Panc1 (cell line): ENCODE results near the gene SLC10A3. TPM values are rescaled to one million over a fixed set of nuclear protein-coding genes. Genes with fewer than 3 reads are reported as not detected.
A peak's percentile ranks its signal among the peaks of the same experiment; 100 is the strongest.

Source experiments
- ATAC-seq: fragments of 200-7000 bp; cut with Tn5 transposase; 2 replicates; pipeline ENCODE4 v1.9.1; 2020; ENCODE audit warnings: mild to moderate bottlenecking, moderate library complexity
- BruUV-seq: library from RNA; stranded (reverse); fragments of 400-500 nt; replicated peaks from 2 replicates; lab custom pipeline; 2021; lab: Mats Ljungman, UMichigan
- CTCF ChIA-PET: fragments of 300-600 bp; sonication (Branson Sonifier 250); formaldehyde crosslinking; loops from one replicate; lab custom pipeline; 2022; ENCODE audit warnings: antibody characterized with exemption; lab: Charles Lee
- POLR2A ChIA-PET: fragments of 300-600 bp; sonication (Branson Sonifier 250); formaldehyde crosslinking; loops from one replicate; lab custom pipeline; 2022; ENCODE audit warnings: antibody characterized with exemption; lab: Charles Lee
- DNase-seq: peaks from one replicate; pipeline ENCODE4 v3.0.0-alpha.2; 2010; ENCODE audit warnings: low read depth, low spot score
- H3K27ac ChIP-seq: 2 replicates; pipeline ENCODE4 v1.5.1; 2011; ENCODE audit warnings: mild to moderate bottlenecking, low read length, inconsistent platforms
- H3K27me3 ChIP-seq: fragments of 200-500 bp; sonication (Bioruptor generic); 2 replicates; pipeline ENCODE4 v1.6.0; 2014; ENCODE audit warnings: low read length, inconsistent platforms; ENCODE audit not compliant: control insufficient read depth, insufficient read depth
- H3K36me3 ChIP-seq: fragments of 200-500 bp; sonication (Bioruptor generic); 2 replicates; pipeline ENCODE4 v1.5.1; 2014; ENCODE audit warnings: inconsistent platforms, mild to moderate bottlenecking, low read length, moderate library complexity; ENCODE audit not compliant: control insufficient read depth, insufficient read depth
- H3K4me1 ChIP-seq: 2 replicates; pipeline ENCODE4 v1.5.1; 2011; ENCODE audit warnings: inconsistent platforms, mild to moderate bottlenecking, low read length, moderate library complexity; ENCODE audit not compliant: control insufficient read depth, insufficient read depth
- H3K4me3 ChIP-seq, 2 experiments: 2 replicates each; pipeline ENCODE4 v1.5.1; 2011 to 2012; ENCODE audit warnings: low read depth in 2 of 2, low read length in 2 of 2, mild to moderate bottlenecking in 2 of 2, inconsistent platforms in 1 of 2, moderate library complexity in 1 of 2
- H3K9me3 ChIP-seq: fragments of 200-500 bp; sonication (Bioruptor generic); 2 replicates; pipeline ENCODE4 v1.5.1; 2014; ENCODE audit warnings: low read depth, mild to moderate bottlenecking, inconsistent platforms, low read length, moderate library complexity; ENCODE audit not compliant: control insufficient read depth, insufficient read depth
- POLR2AphosphoS5 ChIP-seq: IDR thresholded peaks from 2 replicates; pipeline ENCODE4 v1.6.1; 2012; ENCODE audit warnings: mild to moderate bottlenecking, low read depth, low read length, moderate library complexity
- SIN3A ChIP-seq: IDR thresholded peaks from 2 replicates; pipeline ENCODE4 v1.6.1; 2012; ENCODE audit warnings: low read depth, mild to moderate bottlenecking, low read length, moderate library complexity, borderline replicate concordance; ENCODE audit not compliant: insufficient read depth
- TCF7L2 ChIP-seq: IDR thresholded peaks from 2 replicates; pipeline ENCODE4 v1.6.1; 2011; ENCODE audit warnings: mild to moderate bottlenecking, low read depth, low read length, inconsistent platforms
- in situ Hi-C: cut with HindIII; loops from 2 replicates; pipeline ENCODE4 v1.10.0; 2016; ENCODE audit warnings: low sequenced_read_pairs, low pct_unique_long_range_greater_than_20kb
- intact Hi-C: fragments of 100-400 bp; cut with micrococcal nuclease; formaldehyde crosslinking; loops from one replicate; pipeline ENCODE4 v1.10.0; 2022; ENCODE audit not compliant: unreplicated experiment
- total RNA-seq: library from RNA; stranded (reverse); gene quantifications from one replicate; pipeline ENCODE4 v1.2.1, GENCODE V29; 2021; ENCODE audit not compliant: unreplicated experiment
- TF ChIP-seq, protein P1 (sequence below), 2 experiments: IDR thresholded peaks; 2 replicates each; pipeline ENCODE4 v1.6.1; 2011 to 2012; ENCODE audit warnings: low read depth in 2 of 2, control low read depth in 1 of 2, low read length in 1 of 2, mild to moderate bottlenecking in 1 of 2, moderate library complexity in 1 of 2; ENCODE audit not compliant: insufficient read depth in 1 of 2
- TF ChIP-seq, protein P2 (sequence below): fragments of 450-650 bp; IDR thresholded peaks from 2 replicates; pipeline ENCODE4 v1.5.1; 2017; ENCODE audit warnings: mild to moderate bottlenecking

SLC10A3 gene
- total RNA-seq, 1 experiment from 2014 or later, result 64.1 TPM

GRCh38 chrX:154485150-154486051 lies 5.0 kb downstream of the SLC10A3 start:
- H3K27ac ChIP-seq, result peak overlapping the region; percentile 78

DNA sequence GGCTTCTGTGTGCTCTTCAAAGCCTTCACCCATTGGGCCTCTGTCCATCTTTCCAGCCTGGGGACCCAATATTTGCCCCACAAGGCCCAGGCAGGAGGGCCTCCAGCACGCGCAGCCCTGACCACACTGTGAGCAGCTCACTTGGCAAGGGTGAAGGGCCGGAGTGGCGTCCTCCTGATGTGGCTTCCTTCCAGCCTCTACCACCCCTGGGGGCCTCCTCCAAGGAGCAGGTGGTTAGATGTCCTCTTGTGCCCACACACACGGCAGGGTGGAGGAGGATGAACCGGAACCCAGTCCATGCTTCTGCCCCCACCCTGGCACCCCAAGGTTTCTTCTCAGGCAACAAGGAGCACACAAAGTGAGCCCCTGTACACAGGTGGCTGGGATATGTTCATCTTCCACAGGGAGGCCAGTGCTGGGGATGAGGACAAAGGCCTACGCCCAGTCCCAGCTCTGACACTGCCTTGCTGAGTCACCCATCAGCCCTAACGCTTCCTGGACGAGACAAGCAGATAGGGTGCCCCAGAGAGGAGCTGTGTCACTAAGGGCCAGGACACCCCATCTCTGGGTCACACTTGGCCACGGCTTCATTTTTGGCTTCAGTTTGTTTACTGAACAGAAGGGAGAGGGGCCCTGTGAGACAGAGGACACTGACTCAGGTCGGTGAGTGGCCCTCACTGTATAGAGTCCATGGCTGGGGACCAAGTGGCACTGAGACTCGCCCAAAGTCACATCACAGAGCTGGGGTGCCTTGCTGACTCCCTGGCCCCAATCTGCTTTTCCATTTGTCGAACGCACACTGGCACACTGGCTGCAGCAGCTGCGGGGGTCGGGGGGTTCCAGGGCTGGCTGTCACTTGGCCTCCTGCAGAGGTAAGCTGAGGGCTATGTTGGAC lies 5.9 kb downstream of the SLC10A3 start:
- H3K4me1 ChIP-seq, result peaks cover 24% of the 10 kb centered on the region
- TF ChIP-seq, protein P1, sequence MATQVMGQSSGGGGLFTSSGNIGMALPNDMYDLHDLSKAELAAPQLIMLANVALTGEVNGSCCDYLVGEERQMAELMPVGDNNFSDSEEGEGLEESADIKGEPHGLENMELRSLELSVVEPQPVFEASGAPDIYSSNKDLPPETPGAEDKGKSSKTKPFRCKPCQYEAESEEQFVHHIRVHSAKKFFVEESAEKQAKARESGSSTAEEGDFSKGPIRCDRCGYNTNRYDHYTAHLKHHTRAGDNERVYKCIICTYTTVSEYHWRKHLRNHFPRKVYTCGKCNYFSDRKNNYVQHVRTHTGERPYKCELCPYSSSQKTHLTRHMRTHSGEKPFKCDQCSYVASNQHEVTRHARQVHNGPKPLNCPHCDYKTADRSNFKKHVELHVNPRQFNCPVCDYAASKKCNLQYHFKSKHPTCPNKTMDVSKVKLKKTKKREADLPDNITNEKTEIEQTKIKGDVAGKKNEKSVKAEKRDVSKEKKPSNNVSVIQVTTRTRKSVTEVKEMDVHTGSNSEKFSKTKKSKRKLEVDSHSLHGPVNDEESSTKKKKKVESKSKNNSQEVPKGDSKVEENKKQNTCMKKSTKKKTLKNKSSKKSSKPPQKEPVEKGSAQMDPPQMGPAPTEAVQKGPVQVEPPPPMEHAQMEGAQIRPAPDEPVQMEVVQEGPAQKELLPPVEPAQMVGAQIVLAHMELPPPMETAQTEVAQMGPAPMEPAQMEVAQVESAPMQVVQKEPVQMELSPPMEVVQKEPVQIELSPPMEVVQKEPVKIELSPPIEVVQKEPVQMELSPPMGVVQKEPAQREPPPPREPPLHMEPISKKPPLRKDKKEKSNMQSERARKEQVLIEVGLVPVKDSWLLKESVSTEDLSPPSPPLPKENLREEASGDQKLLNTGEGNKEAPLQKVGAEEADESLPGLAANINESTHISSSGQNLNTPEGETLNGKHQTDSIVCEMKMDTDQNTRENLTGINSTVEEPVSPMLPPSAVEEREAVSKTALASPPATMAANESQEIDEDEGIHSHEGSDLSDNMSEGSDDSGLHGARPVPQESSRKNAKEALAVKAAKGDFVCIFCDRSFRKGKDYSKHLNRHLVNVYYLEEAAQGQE (IDR thresholded peaks at IDR 0.05; ENCODE audit: insufficient read depth in 1 of 2, low read depth in 2 of 2, low read length in 1 of 2), result no peak
- TF ChIP-seq, protein P2, sequence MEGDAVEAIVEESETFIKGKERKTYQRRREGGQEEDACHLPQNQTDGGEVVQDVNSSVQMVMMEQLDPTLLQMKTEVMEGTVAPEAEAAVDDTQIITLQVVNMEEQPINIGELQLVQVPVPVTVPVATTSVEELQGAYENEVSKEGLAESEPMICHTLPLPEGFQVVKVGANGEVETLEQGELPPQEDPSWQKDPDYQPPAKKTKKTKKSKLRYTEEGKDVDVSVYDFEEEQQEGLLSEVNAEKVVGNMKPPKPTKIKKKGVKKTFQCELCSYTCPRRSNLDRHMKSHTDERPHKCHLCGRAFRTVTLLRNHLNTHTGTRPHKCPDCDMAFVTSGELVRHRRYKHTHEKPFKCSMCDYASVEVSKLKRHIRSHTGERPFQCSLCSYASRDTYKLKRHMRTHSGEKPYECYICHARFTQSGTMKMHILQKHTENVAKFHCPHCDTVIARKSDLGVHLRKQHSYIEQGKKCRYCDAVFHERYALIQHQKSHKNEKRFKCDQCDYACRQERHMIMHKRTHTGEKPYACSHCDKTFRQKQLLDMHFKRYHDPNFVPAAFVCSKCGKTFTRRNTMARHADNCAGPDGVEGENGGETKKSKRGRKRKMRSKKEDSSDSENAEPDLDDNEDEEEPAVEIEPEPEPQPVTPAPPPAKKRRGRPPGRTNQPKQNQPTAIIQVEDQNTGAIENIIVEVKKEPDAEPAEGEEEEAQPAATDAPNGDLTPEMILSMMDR, result no peak
- TF ChIP-seq SIN3A (no peak), TCF7L2 (no peak), POLR2AphosphoS5 (no peak)
- no peaks in the 10 kb centered on the region for H3K9me3 ChIP-seq
- BruUV-seq, result TSS peak; percentile 28
- in situ Hi-C loops, result no loop called here
- no peak overlapping the region for H3K4me3 ChIP-seq
- intact Hi-C loops, result no loop called here
- DNase-seq (no peak), ATAC-seq (no peak)
- ChIA-PET CTCF (no interaction called here), POLR2A (no interaction called here)
- H3K36me3 ChIP-seq, result no peaks in the 10 kb centered on the region
- no peaks in the 10 kb centered on the region for H3K27me3 ChIP-seq
- no peak overlapping the region for H3K27ac ChIP-seq

More at GRCh38 chrX:154485150-154486051, 5.0 kb downstream of the SLC10A3 start:
- H3K4me3 ChIP-seq, result peak overlapping the region; percentile 63 to 71
- ATAC-seq (no peak), DNase-seq (no peak)
- in situ Hi-C loops (no loop called here), intact Hi-C loops (no loop called here)
- TF ChIP-seq, protein P1 (IDR thresholded peaks at IDR 0.05; ENCODE audit: insufficient read depth in 1 of 2, low read depth in 2 of 2, low read length in 1 of 2), result no peak
- no peak for TF ChIP-seq TCF7L2
- TF ChIP-seq POLR2AphosphoS5, result no peak
- TF ChIP-seq, protein P2, result no peak
- no peak for TF ChIP-seq SIN3A
- peaks cover 28% of the 10 kb centered on the region for H3K4me1 ChIP-seq
- H3K9me3 ChIP-seq, result no peaks in the 10 kb centered on the region
- ChIA-PET POLR2A (no interaction called here), CTCF (no interaction called here)
- no peaks in the 10 kb centered on the region for H3K36me3 ChIP-seq
- no peaks in the 10 kb centered on the region for H3K27me3 ChIP-seq
- BruUV-seq, result no TSS peak
